NCI-H2196 treated with DMSO at 0.1 percent for 48 hours (cell line): ENCODE measurements around the gene PWWP2B.

Experiments
- DNase-seq: peaks from one replicate; lab custom pipeline; 2025; ENCODE audit not compliant: unreplicated experiment; lab: John Stamatoyannopoulos, UW

Gene PWWP2B

DNA sequence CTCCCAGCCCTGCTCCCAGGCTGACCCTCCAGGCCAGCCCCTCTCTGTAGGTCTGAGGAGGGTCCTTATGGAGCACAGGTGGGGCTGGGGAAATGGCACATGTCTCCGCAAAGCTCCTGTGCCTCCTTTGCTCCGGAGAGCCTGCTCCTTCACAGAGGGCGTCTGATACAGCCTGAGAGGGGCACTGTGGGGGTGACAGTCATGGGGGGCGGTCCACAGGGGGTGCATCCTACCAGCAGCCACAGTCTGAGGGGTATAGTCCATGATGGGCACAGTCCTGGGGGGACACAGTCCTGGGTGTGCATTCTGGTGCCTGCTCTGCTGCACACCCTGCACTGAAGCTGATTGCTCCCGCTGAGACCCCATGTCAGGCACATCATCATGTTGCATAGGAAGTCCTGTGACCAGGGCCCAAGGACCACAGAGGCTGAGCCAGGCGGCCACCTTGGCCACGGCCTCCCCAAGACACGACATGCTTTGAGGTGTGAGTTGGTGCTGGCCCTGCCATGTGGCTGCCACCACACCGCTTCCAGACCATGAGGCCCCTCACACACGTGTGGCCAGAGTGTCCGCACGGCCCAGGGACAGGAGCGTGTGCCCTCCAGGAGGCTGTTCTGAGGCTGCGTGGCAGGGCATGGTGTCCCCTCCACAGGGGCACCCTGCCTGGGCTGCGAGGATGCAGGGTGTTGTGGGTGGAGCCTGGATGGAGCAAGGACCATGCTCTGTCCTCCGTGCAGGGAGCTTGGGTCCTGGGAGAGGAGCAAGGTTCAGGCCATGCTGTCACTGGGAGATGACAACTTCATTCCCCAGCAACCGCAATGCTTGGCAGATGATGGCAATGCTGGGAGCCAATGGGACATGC is 59.2 kb downstream of the PWWP2B start:
- no peak for DNase-seq

GRCh38 chr10:132456881-132457280 is 59.9 kb downstream of the PWWP2B start:
- no peak for DNase-seq

- no peak for DNase-seq
These were observed 60.5 kb downstream of the PWWP2B start for GRCh38 chr10:132457328-132458070.

DNA sequence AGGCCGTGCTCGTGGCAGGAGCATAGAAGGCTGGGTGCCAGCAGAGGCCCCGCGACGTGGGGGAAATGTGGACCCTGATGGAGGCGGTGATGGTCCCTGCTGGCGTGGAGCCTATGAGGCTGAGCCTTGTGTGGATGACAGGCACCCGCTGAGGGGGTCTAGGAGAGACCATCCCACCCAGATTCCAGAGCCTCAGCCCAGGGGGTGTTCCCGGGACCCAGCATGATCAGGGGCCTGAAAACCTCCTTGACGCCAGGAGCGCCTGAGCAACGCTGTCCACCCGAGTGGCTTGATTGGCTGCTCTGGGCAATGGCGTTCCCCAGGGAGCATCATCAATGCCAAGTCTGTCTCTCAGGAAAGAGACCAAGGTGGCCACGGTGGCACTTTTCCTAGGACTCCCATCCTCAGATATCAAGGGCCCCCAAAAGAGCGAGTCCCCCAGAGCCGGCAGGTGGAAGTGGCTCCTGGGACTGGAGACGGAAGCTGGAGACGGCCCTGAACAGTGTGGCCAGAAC is 61.1 kb downstream of the PWWP2B start:
- no peak for DNase-seq

DNA sequence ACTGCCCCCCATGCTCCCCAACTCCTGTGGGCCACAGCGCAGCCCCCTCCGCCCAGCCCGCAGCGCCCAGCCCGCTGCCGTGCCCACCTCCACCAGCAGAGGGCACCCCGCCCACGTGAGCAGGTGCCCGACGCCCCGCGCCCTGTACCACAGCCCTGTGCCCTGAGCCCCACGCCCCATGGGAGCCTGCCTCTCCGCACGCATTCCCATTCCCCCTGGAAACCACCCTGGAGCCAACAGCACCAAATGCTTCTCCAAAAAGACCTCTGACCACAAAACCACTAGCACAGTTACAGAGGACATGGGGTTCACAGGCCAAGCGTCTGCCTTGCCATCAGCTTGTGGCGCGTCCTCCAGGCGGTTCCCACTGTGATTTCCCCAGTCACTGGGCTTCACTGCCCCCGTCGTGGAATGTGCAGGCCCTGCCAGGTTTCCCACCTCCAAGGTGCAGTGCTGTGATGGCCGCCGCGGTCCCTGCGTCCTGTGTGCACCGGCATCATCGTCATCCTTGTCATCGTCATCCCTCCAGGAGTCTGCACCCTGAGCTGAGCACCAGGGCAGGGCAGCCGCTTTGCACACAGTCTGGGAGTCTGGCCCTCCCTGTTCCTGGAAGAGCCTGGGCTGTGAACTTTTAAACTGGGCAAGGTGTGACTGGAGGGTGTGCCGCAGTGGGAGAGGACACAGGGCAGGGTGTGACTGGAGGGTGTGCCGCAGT is 61.7 kb downstream of the PWWP2B start:
- no peak for DNase-seq

- DNase-seq: no peak
These were observed 62.5 kb downstream of the PWWP2B start for GRCh38 chr10:132459301-132460003.

GRCh38 chr10:132460071-132460470 is 63.1 kb downstream of the PWWP2B start:
- DNase-seq: no peak

DNA sequence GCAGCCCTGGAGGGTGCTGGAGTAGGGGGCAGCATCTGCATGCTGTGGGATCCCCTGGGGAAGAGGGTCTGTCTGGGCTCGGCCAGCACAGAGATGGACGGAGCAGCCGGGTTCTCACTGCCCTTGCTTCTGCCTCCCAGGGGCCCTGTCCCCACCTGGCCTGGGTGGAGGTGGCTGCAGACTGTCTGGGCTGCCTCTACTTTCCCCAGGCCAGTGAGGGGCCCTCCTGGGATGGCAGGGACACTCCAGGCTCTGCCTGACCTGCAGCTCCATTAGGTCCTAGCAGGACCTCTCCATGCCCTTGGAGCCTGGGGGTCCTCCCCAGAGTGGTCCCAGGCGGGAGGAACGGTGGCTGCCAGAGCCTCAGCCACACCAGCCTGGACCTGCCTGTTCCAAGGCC is 63.7 kb downstream of the PWWP2B start:
- no peak for DNase-seq

- DNase-seq: no peak
These were observed 64.2 kb downstream of the PWWP2B start for GRCh38 chr10:132461103-132461682.

- no peak for DNase-seq
These were observed 64.8 kb downstream of the PWWP2B start for GRCh38 chr10:132461683-132462231.

DNA sequence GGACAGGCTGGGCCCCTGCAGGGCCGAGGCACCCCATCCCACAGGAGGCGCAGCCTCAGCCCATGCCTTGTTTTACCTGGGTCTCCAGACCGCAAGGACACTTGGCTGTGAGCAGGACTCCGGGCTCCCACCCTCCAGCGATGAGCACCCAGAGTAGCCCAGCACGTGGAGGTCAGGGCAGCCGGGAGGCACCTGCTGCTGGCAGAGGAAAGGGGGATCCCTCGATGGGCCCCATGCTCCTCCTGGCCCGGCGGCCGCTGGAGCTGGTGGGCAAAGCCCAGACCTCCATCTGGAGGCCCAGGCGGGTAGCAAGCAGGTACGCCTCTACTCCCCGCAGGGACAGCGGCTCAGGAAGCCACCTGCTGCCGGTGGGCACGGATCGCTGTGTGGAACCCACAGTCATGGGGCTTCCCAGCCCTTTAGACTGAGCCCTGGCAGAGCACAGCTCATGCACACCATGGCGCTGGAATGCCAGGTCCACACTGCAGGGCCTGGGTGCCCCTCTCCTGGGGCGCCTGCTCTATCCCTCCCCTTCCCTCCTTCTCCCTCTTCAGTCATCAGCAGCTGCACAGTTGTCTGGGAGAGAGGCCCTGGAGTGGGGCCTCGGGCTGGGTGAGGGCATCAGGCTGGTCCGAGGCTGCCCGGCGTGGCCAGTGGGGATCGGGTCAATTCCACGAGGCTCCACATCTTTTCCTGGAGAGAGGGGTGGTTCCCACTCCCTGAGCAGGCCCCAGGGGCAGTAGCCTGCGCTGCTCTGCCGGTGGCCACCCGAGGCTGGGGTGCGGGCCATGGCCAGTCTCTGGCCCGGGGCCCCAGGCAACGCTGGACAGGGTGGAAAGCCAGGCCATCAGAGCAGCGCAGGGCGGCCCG is 65.7 kb downstream of the PWWP2B start:
- no peak for DNase-seq

GRCh38 chr10:132463333-132464255 is 66.6 kb downstream of the PWWP2B start:
- DNase-seq: no peak

GRCh38 chr10:132464256-132465192 is 67.5 kb downstream of the PWWP2B start:
- no peak for DNase-seq

- DNase-seq: no peak
These were observed 68.3 kb downstream of the PWWP2B start for GRCh38 chr10:132465193-132465888.

- DNase-seq: no peak
These were observed 69.0 kb downstream of the PWWP2B start for GRCh38 chr10:132465889-132466519.
